Activated CD8-positive, alpha-beta memory T cell treated with anti-CD3 and anti-CD28 coated beads for 24 hours (primary cell): ENCODE measurements around the gene ACOX1.

Experiments used
- DNase-seq: peaks from one replicate; pipeline ENCODE4 v3.0.0-alpha.2; 2020

ACOX1 gene

DNA sequence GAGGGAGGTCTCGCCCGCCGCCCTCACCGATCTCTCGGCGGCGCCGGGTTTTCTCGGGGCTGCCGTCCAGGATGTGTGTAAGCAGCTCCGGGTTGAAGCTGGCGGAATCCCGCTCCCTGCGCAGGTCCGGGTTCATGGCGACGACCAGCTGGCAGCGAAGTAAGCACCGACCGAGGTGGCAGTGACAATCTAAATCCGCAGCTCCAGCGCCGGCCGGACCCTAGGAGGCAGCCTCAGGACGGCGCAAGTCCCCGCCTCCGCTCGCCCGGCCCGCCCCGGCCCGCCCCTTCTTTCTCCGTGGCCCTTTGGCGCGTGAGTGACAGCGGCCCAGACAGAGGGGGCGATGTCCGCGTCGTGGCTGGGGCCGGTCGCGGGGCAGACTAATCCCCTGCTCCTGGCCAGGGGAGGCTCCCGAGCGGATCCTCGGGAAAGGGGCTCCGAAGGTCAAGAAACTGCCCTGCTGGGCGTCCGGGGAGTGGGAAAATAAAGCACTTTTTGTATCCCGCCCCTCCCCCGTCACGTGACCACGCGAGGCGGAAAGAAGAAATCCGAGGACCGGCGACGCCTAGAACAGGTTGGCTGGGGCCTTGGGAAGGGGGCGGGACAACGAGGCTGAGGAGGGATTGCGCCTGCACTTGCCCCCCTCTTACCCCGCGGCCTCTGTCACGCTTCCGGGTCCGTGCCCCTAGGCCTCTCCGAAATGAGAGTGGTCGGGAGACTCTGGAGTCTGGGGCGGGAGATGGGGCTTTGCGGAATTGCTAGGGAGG is at the start of gene ACOX1, which contains the start of gene TEN1:
TSS of gene ACOX1 (minus strand) at position 229 of the 767 bp plus-strand sequence. CDS start at position 136, 93 bp downstream.
TSS of gene TEN1 (plus strand) at position 303 of the 767 bp plus-strand sequence. CDS start 6,953 bp downstream, outside the sequence.
- peak; percentile 98 for DNase-seq

DNA sequence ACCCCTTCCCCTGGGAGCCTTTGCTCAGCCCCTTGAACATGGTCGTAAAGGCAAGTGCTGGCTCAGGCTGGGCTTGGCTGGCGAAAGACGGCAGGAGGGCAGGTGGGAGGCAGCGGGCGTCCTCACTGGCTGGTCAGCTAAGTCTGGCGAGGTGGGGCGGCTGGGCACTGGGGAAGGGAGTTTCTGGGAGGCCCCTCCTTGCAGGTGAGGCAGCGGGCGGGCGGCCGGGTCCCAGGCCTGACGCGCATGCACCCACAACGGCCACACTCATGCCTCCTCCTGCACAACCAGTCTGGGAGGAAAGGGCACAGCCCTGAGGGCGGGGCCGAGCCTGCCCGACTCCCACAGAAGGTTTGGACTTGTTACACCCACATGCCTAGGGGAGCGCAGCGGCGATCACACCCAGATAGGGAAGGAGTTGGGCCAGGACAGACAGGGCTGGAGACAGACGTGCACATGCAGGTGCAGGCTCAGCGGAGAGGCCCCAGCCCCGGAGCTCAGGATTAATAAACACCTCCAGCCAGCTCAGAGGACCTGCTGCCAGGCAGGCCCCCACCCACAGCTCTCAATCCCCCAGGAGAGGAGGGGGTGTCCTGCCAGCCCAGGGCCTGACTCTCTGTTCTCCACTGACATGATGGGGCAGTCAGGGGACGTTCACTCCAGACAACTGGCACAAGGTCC is 48.3 kb upstream of the ACOX1 start, which contains the start of gene EVPL:
TSS of gene EVPL (minus strand) at position 148 of the 681 bp plus-strand sequence. CDS start at position 40, 108 bp downstream.
- DNase-seq, result no peak

DNA sequence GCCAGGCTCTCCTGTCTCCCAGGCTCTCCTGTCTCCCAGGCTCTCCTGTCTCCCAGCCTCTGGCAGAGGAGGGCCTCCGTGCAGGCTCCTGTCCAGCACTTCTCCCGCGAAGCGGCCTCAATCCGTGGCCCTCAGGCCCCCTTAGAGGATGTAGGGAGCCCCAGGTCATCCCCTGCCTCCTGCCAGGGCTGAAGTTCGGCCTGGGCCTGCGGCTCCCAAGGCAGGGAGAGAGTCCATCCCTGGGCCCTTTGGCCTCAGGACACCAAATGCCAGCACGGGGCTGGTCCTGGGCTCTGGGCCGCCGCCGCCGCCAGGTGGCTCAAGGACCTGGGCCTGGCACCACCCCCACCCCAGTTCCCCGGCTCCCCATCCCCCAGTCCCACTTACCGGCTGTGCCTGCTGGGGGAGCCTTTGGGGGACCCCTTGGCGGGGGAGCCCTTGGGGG is 47.8 kb upstream of the ACOX1 start:
- no peak for DNase-seq

DNA sequence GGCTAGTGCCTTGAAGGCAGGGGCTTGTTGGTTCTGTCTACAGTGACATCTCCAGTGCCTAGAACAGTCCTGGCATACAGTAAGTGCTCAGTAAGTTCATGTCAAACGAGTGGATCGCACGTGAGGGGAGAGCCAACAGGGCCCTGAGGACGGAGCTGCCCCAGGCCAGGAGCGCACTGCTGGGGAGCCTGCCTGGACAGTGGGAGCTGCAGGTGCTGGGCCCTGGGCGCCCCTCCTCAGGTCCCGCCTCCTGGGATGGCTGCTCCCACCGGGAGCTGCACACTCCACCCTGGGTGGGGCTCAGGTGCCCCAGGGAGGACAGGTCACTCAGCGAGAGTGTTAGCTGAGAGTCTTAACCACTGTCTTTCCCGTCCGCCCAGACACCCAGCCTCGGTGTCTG is 46.3 kb upstream of the ACOX1 start:
- no peak for DNase-seq

DNA sequence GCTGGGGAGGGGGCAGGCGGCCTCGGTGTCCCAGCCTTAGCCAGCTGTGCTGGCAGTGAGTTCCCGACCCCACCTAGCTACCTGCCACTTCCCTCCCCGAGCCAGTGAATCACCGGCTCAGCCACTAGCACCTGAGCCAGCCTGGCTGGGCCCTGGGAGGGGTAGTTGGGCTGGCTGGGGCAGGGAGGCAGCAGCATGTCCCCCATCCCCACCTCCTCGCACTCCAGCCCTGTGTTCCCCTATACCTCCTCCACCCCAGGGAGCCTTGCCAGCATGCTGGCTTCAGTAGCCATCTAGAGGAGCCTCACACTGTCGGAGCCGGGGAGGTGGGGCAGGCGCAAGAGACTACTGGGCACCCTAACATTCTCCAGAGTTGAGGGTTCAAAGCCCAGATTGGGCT is 45.4 kb upstream of the ACOX1 start:
- DNase-seq, result no peak

DNA sequence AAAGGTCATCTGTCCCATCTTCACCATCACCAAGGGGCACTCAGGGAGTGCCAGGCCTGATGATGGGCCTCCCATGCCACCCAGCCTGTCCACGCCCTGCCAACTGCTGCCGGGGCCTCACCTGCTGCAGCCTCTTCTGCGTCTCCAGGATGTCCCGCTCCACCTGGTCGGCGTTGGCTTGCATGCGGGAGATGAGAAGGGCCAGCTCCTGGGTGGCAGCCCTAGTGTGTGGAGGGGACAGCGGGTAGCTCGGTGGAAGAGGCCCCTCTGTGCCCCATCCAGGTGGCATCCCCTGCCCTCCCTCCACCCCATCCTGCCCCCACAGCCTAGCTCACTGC is 44.9 kb upstream of the ACOX1 start:
- DNase-seq, result no peak

DNA sequence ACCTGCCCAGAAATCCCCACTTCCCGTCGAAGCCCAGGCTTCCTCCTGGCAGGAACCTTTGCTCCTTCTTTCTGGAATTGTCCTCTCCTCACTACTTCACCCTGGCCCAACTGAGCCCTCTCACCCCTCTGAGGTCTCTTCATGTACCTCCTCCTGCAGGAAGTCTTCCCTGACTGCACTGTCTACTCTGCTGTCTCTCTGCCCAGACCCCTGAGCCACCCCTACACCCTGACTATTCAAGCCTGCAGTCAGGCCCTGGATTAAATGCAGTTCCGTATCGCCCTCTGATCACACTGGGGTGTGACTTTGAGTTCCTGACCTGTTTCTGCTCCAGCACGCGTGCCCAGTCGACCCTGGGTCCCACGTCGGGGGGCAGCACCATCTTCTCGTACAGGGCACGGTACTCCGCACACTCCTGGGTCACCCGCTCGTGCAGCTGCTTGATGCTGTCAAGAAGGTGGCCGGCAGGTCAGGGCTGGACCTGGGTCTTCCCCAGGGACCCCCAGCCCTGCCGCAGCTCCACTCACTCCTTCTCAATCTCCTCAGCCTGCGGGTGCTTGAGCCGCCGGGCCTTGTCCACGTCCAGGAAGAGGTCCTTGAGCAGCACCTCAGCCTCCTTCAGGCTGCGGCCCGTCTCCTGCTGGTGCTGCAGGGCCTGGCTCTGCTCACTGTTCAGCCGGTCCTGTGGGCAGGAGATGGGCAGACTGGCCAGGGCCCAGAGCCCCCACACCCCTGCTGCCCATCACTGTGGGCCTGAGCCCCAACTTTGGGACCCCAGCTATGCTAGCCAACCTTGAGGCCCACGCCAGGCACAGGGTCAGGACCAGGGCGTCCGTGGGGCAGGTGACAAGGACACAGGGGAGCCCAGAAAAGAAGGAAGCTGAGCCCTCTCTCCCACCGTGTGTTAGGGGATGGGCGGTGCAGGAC is 44.3 kb upstream of the ACOX1 start:
- DNase-seq, result no peak

DNA sequence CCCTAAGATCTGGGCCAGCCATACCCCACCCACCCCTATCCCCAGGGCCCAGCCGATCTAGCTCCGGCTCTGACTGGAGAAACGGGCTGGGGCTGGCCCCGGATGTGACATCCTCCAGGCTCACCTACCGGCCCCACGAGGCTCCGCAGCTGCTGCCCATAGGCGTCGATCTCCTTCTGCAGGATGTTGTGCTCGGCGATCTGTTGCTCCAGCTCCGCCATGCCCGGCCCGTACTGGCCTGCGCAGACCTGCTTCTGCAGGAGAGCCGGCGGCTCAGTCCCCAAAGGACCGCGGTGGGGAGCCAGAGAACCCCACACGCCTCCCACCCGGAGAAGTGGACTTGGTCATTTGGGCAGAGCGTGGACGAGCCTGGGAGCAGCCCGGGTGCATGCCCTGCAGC is 43.3 kb upstream of the ACOX1 start:
- DNase-seq, result no peak

DNA sequence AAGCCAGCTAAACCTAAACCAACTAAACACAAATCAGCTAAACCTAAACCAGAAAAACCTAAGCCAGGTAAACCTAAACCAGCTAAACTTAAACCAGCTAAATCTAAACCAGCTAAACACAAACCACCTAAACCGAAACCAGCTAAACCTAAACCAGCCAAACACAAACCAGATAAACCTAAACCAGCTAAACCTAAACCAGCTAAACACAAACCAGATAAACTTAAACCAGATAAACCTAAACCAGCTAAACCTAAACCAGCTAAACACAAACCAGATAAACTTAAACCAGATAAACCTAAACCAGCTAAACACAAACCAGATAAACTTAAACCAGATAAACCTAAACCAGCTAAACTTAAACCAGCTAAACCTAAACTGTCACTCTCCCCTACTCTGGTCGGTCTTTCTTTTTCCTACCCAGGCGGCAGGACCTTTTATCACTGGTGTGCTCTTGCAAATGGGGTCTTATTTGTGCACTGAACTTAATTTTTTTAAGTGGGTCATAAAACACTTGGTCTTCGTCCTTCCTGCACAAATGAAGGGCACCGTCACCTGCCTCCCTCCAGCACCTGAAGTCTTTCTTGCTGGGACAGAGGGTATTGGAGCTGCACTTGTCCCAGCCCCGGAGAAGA is 41.0 kb upstream of the ACOX1 start:
- no peak for DNase-seq

DNA sequence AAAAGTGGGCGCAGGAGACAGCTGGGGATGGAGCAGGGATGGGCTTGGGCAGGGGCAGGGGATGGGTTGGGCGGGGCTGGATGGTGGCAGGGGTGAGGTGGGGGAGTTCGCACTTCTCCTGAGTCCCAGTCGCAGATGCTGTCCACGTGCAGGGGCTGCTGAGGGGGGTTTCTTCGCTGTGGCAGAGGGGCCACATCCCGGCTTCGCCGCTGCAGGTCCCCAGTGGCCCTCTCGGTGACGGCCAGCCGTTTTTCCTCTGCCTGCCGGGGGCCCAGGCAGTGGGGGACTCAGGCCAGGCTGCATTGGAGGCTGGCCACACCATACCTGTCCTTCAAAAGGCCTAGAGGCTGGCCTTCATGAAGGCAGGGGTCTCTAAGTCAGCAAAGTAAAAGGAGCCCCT is 39.8 kb upstream of the ACOX1 start:
- DNase-seq, result no peak

DNA sequence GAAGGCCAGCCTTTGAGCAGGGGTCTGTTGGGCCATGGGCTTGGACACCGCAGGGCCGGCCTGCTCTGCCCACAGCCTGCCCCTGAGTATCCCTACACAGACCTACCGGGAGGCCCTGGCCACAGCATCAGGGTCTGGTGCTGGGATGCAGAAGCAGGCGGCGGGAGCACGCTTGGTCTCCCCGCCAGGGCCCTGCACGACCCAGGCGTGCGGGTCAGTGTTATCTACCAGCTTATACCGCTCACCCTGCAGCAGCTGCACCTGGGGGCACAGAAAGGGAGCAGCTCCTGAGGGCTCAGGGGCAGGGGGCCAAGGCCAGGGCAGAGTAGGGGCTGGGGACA is 39.3 kb upstream of the ACOX1 start:
- no peak for DNase-seq

DNA sequence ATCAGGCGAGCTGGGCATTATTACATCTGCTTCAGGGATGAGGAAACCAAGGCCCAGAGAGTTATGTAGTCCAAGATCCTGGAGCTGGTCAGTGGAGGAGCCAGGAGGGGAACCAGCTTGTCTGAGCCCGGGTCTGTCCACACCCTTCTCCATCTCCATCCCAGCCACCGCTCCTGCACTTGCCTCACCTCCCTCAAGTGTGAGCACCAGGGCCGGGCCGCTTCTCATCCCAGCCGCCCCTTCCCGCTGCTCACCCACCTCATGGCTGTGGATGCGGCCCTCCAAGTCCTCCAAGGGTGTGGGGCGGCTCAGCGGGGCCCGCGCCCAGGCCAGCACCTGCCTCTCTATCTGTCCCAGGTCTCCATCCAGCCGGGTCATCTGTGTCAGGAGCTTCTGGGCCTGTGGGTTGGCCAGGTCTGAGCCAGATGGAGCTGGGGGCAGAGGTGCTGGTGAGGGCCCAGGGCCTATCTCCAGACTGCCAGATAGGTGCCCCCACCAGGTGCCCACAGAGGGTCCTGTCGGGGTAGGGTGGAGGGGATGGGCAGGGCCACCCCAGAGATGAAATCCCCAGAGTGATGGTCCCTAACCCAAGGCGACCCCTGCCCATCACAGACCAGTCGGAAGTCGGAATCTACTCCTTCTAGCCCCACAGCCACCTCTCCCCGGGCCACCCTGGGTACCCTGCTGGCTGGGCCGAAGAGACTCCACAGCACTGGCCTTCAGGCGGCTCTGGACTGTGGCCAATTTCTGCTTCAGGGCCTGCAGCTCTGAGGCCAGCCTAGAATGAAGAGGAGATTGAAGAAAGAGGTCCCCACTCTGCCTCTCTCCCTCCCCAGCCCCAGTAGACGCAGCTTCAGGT is 38.7 kb upstream of the ACOX1 start:
- no peak for DNase-seq

DNA sequence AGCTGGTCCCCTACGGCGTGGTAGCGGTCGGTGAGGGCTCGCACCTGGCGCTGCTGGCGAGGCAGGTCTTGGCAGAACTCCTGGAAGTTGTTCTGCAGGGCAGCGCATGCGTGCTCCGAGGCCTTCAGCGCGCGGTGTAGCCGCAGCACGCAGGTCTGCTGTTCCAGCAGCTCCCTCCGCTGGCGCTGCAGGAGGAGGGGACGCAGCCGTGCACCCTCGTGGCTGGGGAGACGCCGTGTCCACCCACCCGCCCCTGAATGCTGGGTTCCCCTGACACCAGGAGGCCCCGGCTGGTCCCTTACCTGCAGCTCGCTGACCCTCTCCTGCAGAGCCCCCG is 35.9 kb upstream of the ACOX1 start:
- no peak for DNase-seq

DNA sequence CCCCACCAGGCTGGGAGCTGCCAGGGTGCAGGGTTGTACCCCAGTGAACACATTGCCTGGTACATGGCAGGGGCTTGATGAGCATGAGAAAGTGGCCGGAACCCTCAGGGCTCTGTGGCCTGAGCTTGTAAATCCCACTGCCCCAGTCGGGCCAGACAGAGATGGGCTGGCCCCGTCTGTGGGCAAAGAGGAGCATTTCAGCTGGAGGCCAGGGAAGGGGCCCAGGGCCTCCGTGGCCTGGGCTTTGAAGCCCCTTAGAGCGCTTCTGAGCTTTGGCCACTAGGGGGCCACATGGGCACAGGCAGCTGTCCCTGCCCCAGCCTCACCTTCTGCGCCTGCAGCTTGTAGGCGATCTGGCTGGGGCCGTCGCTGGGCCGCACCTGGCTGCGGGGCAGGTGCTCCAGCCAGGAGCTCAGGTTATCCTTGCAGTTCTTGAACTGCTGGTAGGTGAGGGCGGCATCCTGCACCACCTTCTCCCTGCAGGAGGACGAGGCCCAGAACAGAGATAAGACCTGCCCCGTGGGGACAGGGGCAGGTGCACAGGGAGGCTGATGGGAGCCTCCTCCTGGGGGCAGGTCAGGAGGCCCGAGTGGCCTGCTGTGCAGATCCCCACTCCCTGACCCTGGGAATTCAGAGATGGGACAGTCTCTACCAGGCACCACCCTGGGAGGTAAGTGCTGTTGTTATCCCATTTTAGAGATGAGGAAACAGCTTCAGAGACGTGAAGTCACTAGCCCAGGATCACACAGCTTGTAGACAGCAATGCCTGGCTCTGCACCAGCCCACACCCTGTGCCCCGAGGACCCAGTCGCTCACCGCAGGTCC is 35.3 kb upstream of the ACOX1 start:
- peak; percentile 89 for DNase-seq

DNA sequence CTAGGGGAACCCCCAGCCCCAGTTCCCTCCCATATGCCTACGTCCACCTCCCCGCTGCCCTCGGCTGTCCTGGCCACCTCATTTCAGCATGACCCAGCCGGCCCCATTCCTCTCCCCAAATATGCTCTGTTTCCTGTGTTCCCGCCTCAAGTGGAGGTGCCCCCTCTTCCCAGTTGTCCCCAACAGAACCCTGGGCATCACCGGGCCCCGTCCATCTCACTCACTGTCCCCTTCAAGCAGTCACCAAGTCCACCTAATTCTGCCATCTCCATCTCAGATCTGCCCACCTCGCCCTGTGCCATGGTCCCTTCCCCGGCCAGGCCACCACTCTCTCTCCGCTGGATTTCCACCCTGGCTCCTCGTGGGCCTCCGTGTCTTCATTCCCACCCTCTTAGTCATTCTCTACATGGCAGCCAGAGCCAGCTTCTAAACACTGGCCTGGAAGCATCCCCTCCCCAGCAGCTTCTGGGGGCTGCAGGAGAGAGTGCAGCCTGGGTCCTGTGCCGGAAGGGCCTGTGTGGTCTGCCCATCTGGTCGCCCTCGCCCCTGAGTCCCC is 34.5 kb upstream of the ACOX1 start:
- DNase-seq, result no peak

DNA sequence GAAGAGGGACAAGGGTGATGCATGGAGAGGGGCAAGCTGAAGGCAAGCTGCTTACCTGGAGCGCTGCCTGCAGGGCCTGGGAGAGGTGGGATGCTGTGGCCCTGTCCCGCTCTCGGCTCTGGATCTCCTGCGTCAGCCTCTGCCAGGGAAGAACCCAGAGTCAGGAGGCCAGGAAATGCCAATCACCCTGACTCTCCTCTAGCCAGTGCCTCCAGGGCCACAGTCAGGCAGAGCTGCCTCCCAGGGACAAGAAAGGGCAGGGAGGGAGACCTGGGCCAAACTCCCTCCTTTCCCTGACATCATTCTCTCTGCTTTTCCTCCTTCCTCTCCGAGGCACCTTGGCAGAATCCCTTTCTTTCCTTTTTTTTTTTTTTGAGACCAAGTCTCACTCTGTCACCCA is 33.0 kb upstream of the ACOX1 start:
- no peak for DNase-seq

DNA sequence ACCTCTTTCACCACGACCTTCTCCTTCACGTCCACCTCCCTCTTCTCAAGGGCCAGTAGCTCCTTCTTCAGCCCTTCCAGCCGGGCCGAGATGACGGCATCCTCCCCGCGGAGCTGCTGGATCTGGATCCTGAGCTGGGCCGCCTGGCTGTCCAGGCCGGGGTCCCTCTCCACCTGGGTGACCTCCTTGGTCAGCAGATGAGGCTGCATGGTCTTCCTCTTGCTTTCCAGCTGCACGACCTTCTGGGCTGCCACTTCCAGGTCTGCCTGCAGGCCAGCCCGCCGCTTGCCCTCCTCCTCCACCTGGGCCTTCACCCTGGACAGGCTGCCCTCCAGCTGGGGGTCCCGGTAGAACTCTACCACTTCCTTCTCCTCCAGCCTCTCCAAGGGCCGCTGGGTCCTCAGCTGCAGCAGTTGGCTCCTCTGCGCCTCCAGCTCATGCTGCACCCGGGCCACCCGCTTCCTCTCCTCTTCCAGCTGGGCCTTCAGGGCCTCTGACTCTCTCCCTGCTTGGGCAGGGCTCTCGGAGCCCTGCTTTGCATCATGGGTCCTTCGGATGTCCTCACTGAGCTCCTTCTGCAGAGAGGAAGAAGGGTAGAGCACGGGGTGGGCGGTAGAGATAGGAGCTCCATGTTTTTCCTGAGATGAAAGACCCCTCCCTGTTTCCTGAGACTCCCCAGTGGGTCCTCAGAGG is 31.1 kb upstream of the ACOX1 start:
- DNase-seq, result no peak

DNA sequence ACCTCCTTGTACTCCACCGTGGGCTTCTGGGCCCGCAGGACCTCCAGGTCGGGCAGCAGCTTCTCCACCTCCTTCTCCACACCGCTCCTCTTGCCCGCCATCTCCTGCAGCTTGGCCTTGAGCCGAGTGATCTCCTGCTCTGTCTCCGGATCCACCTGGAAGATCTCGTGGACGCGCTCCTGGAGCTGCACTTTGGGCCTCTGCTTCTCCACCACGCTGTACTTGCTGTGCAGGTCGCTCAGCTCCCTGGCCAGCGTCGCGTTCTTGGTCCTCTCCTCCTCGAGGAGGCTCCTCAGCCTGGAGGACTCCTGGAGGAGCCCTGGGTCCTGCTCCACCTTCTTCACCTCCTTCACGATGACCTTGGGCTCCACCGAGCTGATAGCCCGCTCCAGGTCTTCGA is 30.5 kb upstream of the ACOX1 start:
- no peak for DNase-seq

DNA sequence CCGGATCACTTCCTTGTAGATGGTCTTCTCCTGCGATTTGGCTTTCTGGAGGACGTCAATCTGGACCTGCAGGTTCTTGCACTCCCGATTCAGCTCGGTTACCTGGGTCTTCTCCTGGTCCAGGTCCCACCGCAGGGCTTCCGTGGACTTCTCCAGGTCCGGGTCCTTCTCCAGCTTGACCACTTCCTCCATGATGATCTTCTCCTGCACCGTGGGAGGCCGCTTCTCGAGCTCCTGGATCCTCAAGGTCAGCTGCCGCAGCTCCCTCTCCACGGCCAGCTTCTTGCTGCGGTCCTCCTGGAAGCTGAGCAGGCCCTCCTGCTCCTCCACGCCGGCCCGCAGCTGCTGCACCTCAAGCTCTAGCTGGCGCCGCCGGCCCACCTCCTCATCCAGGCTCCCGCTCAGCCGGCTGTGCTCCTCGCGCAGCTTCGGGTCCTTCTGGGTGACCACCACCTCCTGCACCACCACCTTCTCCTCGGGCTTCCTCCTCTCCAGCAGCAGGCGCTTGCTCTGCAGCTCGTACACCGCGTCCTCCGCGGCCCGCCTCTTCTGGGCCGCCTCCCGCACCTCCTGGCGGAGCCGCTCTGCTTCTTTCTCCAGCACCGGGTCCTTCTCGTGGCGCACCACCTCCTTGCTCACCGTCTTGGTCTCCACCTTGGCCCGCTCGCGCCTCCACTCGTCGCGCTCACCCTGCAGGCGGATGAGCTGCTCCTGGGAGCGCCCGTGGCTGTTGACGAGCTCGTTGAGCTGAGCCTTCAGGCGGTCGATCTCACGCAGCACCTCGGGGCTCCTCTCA is 29.9 kb upstream of the ACOX1 start:
- no peak for DNase-seq
